NK-92 treated with Interleukin-12 subunit alpha and Interleukin-12 subunit beta, amount 100 ng/mL, for 24 hours (cell line): ENCODE data around the gene HES2.
"Not testable (repeated sequence)": the region's sequence is repeated elsewhere in the genome, so short reads cannot be mapped to it uniquely, and the experiment has no call there.

Experiments
- DNase-seq: peaks from one replicate; lab custom pipeline; 2025; lab: John Stamatoyannopoulos, UW

HES2 gene

GRCh38 chr1:6418668-6419396 is 887 bp downstream of the HES2 start:
- DNase-seq = no peak

- no peak for DNase-seq
Measured at GRCh38 chr1:6417961-6418667, 1.6 kb downstream of the HES2 start.

GRCh38 chr1:6416906-6417305 is 2.8 kb downstream of the HES2 start:
- no peak for DNase-seq

- DNase-seq = no peak
Measured at GRCh38 chr1:6416295-6416656, 3.4 kb downstream of the HES2 start.

- DNase-seq = no peak
Measured at GRCh38 chr1:6414881-6415626, 4.7 kb downstream of the HES2 start.

- DNase-seq = no peak
Measured at GRCh38 chr1:6414443-6414844, 5.3 kb downstream of the HES2 start.

- no peak for DNase-seq
Measured at GRCh38 chr1:6412896-6413295, 6.8 kb downstream of the HES2 start.

GRCh38 chr1:6410248-6410893 is 9.3 kb downstream of the HES2 start:
- DNase-seq = no peak

GRCh38 chr1:6409733-6410132 is 10.0 kb downstream of the HES2 start:
- no peak for DNase-seq

GRCh38 chr1:6409053-6409452 is 10.7 kb downstream of the HES2 start:
- no peak for DNase-seq

GRCh38 chr1:6408023-6408422 is 11.7 kb downstream of the HES2 start:
- no peak for DNase-seq

- no peak for DNase-seq
Measured at GRCh38 chr1:6401673-6402072, 18.0 kb downstream of the HES2 start.

- DNase-seq = no peak
Measured at GRCh38 chr1:6399294-6399693, 20.4 kb downstream of the HES2 start.

GRCh38 chr1:6397844-6398441 is 21.8 kb downstream of the HES2 start:
- no peak for DNase-seq

- no peak for DNase-seq
Measured at GRCh38 chr1:6396998-6397397, 22.7 kb downstream of the HES2 start.

GRCh38 chr1:6395781-6396244 is 23.9 kb downstream of the HES2 start:
- not testable (repeated sequence) for DNase-seq

GRCh38 chr1:6395130-6395529 is 24.6 kb downstream of the HES2 start:
- DNase-seq = not testable (repeated sequence)

GRCh38 chr1:6393400-6394187 is 26.1 kb downstream of the HES2 start, which contains the start of gene ACOT7:
TSS of gene ACOT7 (minus strand) at chr1:6393767. CDS start at chr1:6393399, 368 bp downstream.
- DNase-seq = peak; percentile 84

GRCh38 chr1:6392809-6393399 is 26.8 kb downstream of the HES2 start:
- no peak for DNase-seq

GRCh38 chr1:6391951-6392808 is 27.5 kb downstream of the HES2 start:
- DNase-seq = no peak
